Uterus (tissue), 4 donors: ENCODE data around the gene MICOS13. TPM values are rescaled to one million over a fixed set of nuclear protein-coding genes. Genes with fewer than 3 reads are reported as not detected.

Source experiments
- DNase-seq, 2 donors: peaks; one replicate each; pipeline ENCODE4 v3.0.0-alpha.2; 2019 to 2020
- H3K27ac ChIP-seq, 2 donors: fragments of 200-600 bp; sonication (generic); 1 replicate in 1 of 2; 2 replicates in 1 of 2; pipeline ENCODE4 v1.5.1; 2016 to 2018
- H3K27me3 ChIP-seq, 2 donors: fragments of 200-600 bp; sonication (generic); one replicate each; pipeline ENCODE4 v1.5.1; 2018 to 2019; ENCODE audit warnings: control low read depth in 1 of 2
- H3K36me3 ChIP-seq, 2 donors: fragments of 200-600 bp; sonication (generic); one replicate each; pipeline ENCODE4 v1.5.1; 2019; ENCODE audit warnings: control low read depth in 1 of 2
- H3K4me1 ChIP-seq, 2 donors: fragments of 200-600 bp; sonication (generic); one replicate each; pipeline ENCODE4 v1.5.1; 2018 to 2019; ENCODE audit warnings: control low read depth in 1 of 2
- H3K4me3 ChIP-seq, 2 donors: fragments of 200-600 bp; sonication (generic); 1 replicate in 1 of 2; 2 replicates in 1 of 2; pipeline ENCODE4 v1.5.1; 2018 to 2019; ENCODE audit warnings: mild to moderate bottlenecking in 1 of 2
- H3K9me3 ChIP-seq, 2 donors: fragments of 200-600 bp; sonication (generic); one replicate each; pipeline ENCODE4 v1.5.1; 2019; ENCODE audit warnings: control low read depth in 1 of 2
- CTCF ChIP-seq, 4 experiments: fragments of 200-600 bp in 2 of 4; fragments of 450-650 bp in 2 of 4; sonication (generic) in 2 of 4; IDR thresholded peaks; one replicate each; pipeline ENCODE4 v1.5.1; 2016 to 2019; ENCODE audit warnings: antibody characterized with exemption in 4 of 4, mild to moderate bottlenecking in 2 of 4, moderate library complexity in 1 of 4
- POLR2A ChIP-seq, 2 donors: fragments of 450-650 bp; IDR thresholded peaks; one replicate each; pipeline ENCODE4 v1.6.1; 2016; ENCODE audit warnings: antibody characterized with exemption in 2 of 2, mild to moderate bottlenecking in 1 of 2, moderate library complexity in 1 of 2
- intact Hi-C: fragments of 100-400 bp; cut with DNase I; formaldehyde crosslinking; loops from one replicate; pipeline ENCODE4 v1.15.1; 2023; ENCODE audit warnings: low total_unique reads
- total RNA-seq, 4 donors: library from RNA; depleted of rRNA in 3 of 4; stranded (reverse); fragments of >200 nt in 3 of 4; gene quantifications; one replicate each; pipeline versions ENCODE4 v1.1.0 to v1.2.4, GENCODE V29; 2014 to 2023
- donor health status: DM: yes; HTN: yes; CAD: no.

The MICOS13 gene
- total RNA-seq, 4 donors from 2014 or later: 2.8 to 36.7 (median 21.1) TPM

- no peak overlapping the region for H3K27ac ChIP-seq
- DNase-seq: no peak
- H3K4me3 ChIP-seq: no peak overlapping the region
- intact Hi-C loops: no loop called here
- no peaks in the 10 kb centered on the region for H3K27me3 ChIP-seq
- H3K4me1 ChIP-seq: no peaks in the 10 kb centered on the region
- TF ChIP-seq POLR2A (IDR thresholded peaks at IDR 0.05): no peak
- no peaks in the 10 kb centered on the region for H3K9me3 ChIP-seq
- H3K36me3 ChIP-seq: no peaks in the 10 kb centered on the region
Observed at GRCh38 chr19:5666921-5667610, 13.2 kb downstream of the MICOS13 start.

- no peak for TF ChIP-seq POLR2A (IDR thresholded peaks at IDR 0.05)
- TF ChIP-seq CTCF (IDR thresholded peaks at IDR 0.05): no peak
- no peaks in the 10 kb centered on the region for H3K36me3 ChIP-seq
- H3K27me3 ChIP-seq: no peaks in the 10 kb centered on the region
- H3K4me1 ChIP-seq: no peaks in the 10 kb centered on the region
- intact Hi-C loops: no loop called here
- no peaks in the 10 kb centered on the region for H3K9me3 ChIP-seq
- DNase-seq: no peak
- H3K27ac ChIP-seq: no peak overlapping the region
- H3K4me3 ChIP-seq: no peak overlapping the region
Observed at GRCh38 chr19:5665781-5666513, 14.4 kb downstream of the MICOS13 start.

GRCh38 chr19:5664515-5664914, 15.8 kb downstream of the MICOS13 start:
- H3K27ac ChIP-seq: no peak overlapping the region
- no peaks in the 10 kb centered on the region for H3K27me3 ChIP-seq
- DNase-seq: no peak
- no peak overlapping the region for H3K4me3 ChIP-seq
- H3K4me1 ChIP-seq: no peaks in the 10 kb centered on the region
- TF ChIP-seq CTCF (IDR thresholded peaks at IDR 0.05) (no peak), POLR2A (IDR thresholded peaks at IDR 0.05) (no peak)
- no peaks in the 10 kb centered on the region for H3K9me3 ChIP-seq
- H3K36me3 ChIP-seq: no peaks in the 10 kb centered on the region
- intact Hi-C loops: no loop called here

GRCh38 chr19:5663904-5664303, 16.4 kb downstream of the MICOS13 start:
- no peaks in the 10 kb centered on the region for H3K9me3 ChIP-seq
- H3K4me3 ChIP-seq: no peak overlapping the region
- H3K27ac ChIP-seq: no peak overlapping the region
- no peaks in the 10 kb centered on the region for H3K36me3 ChIP-seq
- H3K4me1 ChIP-seq: no peaks in the 10 kb centered on the region
- intact Hi-C loops: no loop called here
- H3K27me3 ChIP-seq: no peaks in the 10 kb centered on the region
- DNase-seq: no peak
- TF ChIP-seq POLR2A (IDR thresholded peaks at IDR 0.05): no peak
- TF ChIP-seq CTCF (IDR thresholded peaks at IDR 0.05): no peak

GRCh38 chr19:5661483-5661882, 18.8 kb downstream of the MICOS13 start:
- Histone ChIP-seq H3K27ac (no peak overlapping the region), H3K9me3 (no peaks in the 10 kb centered on the region), H3K4me3 (no peak overlapping the region), H3K4me1 (no peaks in the 10 kb centered on the region), H3K36me3 (no peaks in the 10 kb centered on the region), H3K27me3 (no peaks in the 10 kb centered on the region)
- intact Hi-C loops: no loop called here
- no peak for TF ChIP-seq POLR2A (IDR thresholded peaks at IDR 0.05)
- no peak for TF ChIP-seq CTCF (IDR thresholded peaks at IDR 0.05)
- DNase-seq: no peak
